GM18517 (cell line): ENCODE results near the gene PPP1R1B.

Experiments used
- ATAC-seq: cut with Tn5 transposase; IDR thresholded peaks from one replicate; pipeline ENCODE4 v1.9.1; 2021; ENCODE audit warnings: mild to moderate bottlenecking, moderate library complexity; ENCODE audit not compliant: unreplicated experiment

PPP1R1B gene

DNA sequence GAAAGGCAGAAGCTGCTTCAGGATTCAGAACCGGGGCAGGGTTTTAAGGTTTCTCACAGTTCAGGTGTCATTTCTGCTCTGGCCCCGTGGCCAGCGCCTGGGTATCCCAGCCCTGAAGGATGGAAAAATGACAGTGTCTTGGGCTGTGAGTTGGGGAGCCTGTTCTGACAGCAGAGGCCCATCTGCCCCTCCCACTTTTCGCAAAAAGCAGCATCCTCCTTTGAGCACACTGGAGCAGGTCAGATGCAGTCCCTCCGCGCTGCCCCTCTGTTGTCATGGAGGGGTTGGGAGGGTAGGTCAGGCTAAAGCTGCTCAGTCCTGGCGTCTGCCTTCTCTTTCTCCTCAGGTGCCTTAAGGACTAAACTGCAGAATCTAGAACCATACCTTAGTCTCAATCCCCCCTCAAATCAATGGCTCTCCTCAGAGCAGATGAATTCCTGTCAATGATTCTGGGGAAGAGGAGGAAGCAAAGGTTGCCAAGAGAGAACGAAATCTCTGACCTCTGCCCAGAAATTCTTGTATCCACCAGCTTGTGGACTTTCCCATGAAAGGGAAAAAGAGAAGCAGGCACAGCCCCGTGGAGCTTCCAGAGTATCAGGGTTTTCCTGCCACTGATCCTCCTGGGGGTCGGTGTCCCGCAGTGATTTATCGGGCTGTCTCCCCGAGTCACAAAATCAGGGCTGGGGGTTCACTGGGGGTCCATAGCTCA, 26.3 kb upstream of the PPP1R1B start:
- ATAC-seq = no peak

DNA sequence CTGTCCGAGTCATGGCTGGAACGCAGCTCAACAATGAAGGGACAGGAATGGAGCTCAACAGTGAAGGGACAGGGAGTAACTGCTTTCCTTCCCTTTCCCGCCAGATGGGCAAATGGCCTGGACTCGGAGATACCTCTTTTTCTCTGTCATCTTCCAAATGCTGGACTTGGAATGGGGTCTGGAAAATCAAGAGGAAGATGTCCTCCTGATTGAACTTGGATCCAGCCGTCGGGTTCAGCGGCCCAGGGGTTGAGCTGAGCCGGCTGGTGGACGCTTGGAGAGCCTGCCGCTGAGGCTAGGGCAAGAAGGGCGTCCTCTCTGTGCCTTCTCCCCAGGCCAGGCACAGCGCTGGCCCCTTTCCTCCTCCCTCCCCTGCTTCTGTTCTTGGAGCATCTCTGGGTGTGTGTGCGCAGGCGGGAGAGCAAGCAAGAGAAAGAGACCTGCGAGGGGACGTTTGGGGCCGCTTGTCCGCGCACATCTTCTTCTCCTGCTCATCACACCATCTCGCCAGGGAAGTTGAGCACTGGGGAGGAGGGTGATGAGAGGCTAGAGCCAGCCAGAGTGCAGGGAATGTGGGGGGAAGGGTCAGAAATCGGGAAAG, 25.7 kb upstream of the PPP1R1B start:
- ATAC-seq = no peak

GRCh38 chr17:39601758-39602532, 24.8 kb upstream of the PPP1R1B start:
- ATAC-seq = no peak

DNA sequence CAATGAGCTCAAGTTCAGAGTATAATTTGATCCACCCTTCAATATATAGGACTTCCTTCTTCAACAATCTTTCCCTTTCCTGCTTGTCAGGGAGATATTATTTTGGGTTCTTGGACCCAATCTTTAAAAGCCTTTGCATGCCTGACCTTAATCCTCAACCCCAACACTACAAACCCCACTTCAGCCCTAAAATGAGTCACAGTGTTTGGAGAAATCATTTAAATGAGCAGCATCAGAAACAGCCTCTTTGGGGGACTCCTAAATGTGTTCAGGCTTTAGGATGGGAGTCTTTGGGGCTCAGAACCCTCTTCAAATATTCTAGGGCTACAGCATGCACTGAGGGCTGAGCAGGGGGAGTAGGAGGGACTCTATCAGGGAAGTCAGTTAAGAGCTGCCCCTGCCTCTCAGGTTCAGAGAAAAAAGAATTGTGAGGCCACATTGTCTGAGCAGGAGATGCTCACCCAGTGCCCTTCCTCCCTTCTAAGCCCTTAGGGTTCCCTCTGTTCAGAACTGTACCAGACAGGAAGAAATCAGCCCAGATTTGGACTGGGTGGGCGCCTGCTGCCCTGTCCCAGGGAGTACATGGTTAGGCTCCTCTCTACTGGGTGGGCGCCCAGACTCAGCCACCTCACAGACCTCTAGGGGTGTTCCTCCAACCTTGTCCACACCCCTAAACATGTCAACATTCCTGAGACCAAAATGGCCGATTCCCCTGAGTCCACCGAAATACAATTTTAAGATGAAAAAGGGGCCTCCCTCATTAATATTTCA, 24.0 kb upstream of the PPP1R1B start:
- ATAC-seq = no peak

DNA sequence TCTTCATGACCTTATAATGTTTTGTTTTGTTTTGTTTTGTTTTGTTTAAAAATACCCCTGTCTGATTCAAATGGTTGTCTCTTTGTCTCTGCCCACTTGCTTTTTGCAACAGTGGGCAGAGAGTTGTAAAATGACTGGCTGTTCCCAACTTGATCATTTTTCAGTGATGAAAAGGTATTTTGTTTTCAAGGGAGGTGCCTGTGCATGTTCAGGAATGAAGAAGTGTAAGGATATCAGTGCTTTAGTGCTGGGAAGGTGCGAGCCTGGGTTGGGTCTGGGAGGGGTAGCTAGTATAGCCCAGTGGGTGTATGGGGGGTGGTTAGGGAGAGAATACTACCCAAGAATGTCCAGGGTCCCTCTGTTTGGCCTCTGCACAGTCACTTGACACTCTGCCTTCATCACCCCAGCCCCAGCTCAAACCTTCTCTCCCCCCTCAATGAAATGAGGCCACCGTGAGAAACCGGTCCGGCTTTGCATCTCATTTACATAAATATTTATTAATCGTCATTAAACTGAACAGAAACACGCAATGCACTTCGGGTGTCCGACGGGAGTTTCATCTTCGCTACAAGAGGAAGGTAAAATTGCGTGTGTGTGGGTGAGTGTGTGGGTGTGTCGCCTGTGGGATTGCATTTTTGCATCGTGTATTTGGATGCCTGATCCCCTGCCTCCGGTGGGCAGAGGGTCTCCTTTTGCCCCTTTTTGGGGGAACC, 23.3 kb upstream of the PPP1R1B start:
- no peak for ATAC-seq

DNA sequence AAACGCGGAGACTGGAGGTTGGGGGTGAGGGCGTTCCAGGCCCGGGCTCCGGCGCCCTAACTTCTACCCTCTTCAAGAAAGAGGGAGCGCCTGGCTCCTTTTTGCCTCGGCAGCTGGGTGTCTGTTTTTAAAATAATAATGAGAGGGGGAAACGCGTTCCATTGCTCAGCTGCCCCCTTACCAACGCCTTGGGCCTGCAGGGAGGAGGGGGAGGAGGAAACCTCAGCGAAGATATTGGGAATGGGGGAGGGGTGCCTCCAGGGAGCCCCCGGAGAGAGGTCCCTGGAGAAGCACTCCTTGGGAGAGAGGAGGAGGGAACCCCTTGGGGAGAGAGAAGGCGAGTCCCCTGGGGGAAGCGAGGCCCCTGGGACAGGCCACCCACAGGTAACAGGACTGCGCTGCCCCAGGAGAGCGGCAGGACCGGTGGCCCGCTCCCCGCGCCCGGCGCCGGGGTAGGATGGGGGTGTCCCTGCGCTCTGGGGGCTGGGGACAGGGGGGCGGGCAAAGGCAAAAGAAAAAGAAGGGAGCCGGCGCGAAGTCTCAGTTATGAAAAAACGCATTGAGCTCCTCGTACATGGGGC, 21.8 kb upstream of the PPP1R1B start:
- ATAC-seq = no peak

DNA sequence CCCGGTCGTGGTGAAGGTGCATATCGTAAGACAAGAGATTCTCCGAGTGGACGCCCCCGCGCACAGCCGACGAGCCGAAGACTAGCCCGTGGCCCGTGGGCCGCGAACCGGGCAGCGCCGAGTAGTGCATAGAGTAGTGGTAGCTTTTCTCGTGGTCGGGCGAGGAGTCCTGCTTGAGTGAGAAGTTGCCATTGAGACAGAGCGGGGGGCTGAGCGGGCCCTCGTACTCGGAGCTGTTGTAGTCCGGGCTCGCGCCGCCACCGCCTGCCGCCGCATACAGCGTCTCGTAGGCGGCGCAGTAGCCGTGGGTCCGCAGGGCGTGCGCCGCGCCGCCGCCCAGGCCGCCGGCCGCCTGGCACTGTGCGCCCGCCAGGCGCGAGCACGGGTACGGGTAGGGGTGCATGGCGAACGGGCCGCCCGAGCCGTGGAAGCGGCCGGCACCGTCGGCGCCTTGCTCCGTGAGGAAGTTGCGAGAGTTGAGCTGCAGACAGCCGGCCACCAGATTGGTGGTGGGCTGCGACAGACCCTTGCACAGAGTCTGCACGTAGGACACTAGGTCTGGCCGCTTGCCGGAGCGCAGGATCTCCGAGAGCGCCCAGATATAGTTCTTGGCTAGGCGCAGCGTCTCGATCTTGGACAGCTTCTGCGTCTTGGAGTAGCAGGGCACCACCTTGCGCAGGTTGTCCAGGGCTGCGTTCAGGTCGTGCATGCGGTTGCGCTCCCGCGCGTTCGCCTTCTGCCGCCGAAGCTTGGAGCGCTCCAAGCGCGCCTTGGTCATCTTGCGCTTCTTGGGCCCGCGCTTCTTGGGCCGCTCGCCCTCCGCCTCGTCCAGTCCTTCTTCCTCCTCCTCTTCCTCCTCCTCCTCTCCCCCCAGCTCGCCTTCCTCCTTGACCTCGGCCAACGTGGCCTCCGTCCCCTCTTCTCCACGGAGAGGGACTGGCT, 21.0 kb upstream of the PPP1R1B start:
- ATAC-seq = no peak

DNA sequence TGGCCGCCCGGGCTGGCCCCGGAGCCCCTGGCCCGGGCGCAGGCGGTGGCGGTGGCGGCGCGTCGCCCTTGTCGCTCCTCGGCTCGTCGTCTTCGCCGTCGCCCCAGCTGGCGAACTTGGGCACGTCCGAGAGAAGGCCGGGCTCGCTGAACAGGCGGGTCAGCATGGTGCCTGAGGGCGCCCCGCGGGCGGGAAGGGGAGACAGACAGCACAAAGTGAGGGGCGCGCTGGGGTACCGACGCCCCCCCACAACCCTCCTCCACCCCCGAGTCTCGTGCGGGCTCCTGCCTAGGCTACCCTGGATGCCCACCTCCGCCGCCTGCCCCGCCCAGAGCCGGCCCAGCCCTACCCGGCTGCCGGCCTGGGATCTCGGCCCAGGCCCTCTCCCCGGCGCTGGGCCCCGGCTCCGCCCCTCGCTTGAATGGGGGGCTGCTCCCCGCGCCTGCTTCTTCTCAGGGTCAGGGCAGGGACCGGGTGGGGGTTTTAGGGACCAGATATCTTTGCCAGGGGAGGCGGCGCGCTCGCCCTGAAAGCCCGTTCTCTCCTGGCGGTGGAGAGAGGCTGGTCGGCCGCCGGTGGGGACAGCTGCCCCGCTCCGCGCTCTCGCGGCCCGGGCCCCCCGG, 20.2 kb upstream of the PPP1R1B start:
- ATAC-seq = no peak

- no peak for ATAC-seq
These were observed 19.5 kb upstream of the PPP1R1B start for GRCh38 chr17:39607057-39607850.

DNA sequence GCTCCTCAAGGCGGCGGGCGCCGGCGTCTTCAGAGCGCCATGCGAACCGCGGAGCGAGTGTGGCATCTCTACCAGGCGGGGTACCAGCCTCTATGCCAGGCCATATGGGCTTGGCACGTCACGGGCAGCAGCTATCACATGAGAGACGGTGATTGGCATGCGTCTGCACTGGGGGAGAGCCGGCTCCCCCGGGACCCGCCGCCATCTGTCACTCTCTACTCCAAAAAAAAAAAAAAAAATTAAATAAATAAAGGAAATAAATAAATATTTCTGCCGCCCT, 19.0 kb upstream of the PPP1R1B start, which contains the start of gene NEUROD2:
Gene NEUROD2, minus strand, starts transcription at position 70 of the 280 bp plus-strand sequence. CDS start 1,321 bp downstream, outside the sequence.
- ATAC-seq = no peak

- ATAC-seq = no peak
These were observed 18.4 kb upstream of the PPP1R1B start for GRCh38 chr17:39608142-39608981.

GRCh38 chr17:39609416-39610025, 17.2 kb upstream of the PPP1R1B start:
- no peak for ATAC-seq

DNA sequence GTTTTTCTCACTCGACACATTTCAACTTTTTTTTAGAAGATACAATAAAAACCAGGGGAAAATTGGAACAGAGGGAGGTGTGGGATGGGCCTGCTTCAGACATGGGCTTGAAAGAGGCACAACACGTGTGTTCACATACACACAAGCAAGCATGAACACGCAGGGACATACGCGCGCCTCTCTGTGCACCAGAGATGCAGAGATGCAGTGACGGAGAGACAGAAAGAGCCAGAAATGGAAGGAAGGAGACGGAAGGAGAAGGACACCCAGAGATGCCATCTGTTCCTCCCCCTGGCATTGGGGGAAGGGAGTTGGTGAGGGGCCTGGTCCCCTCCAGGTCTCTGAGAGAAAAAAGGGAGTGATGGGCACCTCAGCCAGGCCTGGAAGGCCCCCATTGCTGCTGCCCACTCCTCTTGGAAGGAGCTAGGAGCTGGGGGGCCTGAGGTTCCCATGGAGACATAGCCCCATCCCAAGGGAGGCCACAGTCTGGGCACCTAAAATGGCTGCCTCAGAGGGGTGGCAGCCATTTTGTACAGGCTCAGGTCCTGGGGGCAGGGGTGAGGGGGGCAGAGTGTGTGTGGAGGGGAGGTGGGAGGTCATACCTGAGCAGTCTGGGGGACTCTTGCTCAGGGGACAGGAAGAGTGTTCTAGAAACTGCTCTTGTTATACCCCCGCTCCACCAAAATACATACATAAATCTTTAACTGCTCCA, 15.2 kb upstream of the PPP1R1B start:
- no peak for ATAC-seq

DNA sequence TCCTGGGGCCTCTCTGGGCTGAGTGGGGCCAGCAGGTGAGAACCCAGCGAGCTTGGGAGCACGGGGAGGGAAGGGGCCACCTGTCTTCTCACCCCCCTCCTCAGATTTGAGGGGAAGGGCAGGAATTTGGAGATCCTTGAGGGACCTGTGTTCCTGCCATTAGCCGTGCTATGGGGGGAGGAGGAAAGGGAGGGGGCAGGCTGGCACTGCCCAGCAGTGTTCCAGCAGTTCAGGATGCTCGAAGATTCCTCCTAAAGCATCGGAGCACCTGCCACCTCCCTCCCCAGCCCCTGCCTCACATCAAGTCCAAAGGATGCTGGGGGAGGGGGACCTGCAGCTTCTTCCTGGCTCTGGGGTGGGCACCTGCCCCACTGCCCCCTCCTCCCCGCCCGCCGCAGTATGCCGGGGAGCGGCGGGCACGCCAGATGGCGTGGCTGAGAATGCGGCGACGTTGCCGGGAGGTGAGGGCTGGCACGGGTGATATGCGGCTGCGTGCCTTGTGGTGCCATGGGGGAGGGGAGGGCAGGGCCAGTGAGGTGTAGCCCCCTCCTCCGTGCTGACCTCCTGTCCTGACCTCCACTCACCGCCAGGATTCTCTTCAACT, 14.4 kb upstream of the PPP1R1B start:
- ATAC-seq = no peak

DNA sequence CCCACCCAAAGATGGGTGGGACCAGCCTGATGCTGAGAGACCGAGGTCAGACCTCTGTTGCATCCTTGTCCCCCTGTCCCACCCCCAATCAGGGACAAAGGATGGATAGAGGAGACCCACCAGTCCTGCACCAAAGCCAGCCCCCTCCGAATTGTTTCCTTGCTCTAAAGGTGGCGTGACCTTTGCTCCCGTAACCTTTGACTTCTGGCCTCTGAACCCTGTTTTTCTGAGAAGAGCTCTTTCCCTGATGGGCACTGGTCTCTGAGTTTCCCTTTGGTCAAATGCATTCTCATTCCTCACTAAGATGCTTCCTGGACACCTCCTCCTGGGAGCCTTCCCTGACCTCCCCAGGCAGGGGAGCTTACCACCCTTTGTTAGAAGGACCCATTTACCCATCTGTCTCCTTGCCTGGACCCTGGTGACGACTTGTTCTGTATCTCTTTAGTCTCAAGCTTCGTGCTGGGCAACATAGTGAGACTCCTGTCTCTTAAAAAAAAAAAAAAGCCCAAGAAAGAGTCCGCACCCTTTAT, 13.8 kb upstream of the PPP1R1B start:
- no peak for ATAC-seq
